Measurements from ENCODE around the gene CACNA2D3.

Gene CACNA2D3

GRCh38 chr3:54476891-54477290 lies 354.5 kb downstream of the CACNA2D3 start:
- no peak overlapping the region for H3K4me2 ChIP-seq (ENCODE audit: low read depth, low read length, poor library complexity, severe bottlenecking)
- H3K79me2 ChIP-seq (ENCODE audit: insufficient read depth, low read length) = no peaks in the 10 kb centered on the region
- no peaks in the 10 kb centered on the region for H3K9me2 ChIP-seq (replicated peaks; ENCODE audit: insufficient read depth, low read length)

GRCh38 chr3:54481606-54482365 lies 359.4 kb downstream of the CACNA2D3 start:
- TF ChIP-seq CTCF (IDR thresholded peaks at IDR 0.05; ENCODE audit: insufficient read depth, low read length, poor library complexity, severe bottlenecking) (no peak), EZH2phosphoT487 (conservative IDR thresholded peaks at IDR 0.05; ENCODE audit: low read length) (no peak)
- H4K20me1 ChIP-seq (ENCODE audit: low read depth, low read length) = no peaks in the 10 kb centered on the region
- no peaks in the 10 kb centered on the region for H3K36me3 ChIP-seq (ENCODE audit: low read length)
- H3K9ac ChIP-seq (ENCODE audit: low read length) = no peak overlapping the region
- no peak overlapping the region for H3K27ac ChIP-seq (ENCODE audit: low read depth, low read length)
- no peaks in the 10 kb centered on the region for H3F3A ChIP-seq (ENCODE audit: insufficient read depth)
- no peaks in the 10 kb centered on the region for H3K79me2 ChIP-seq (ENCODE audit: insufficient read depth, low read length)
- no peak overlapping the region for H3K4me3 ChIP-seq (ENCODE audit: insufficient read depth, low read length, poor library complexity, severe bottlenecking)
- no peak overlapping the region for H3K4me2 ChIP-seq (ENCODE audit: low read depth, low read length, poor library complexity, severe bottlenecking)
- no peaks in the 10 kb centered on the region for H3K9me2 ChIP-seq (replicated peaks; ENCODE audit: insufficient read depth, low read length)
- H3K27me3 ChIP-seq (ENCODE audit: low read length) = no peaks in the 10 kb centered on the region
- H3K9me3 ChIP-seq (ENCODE audit: insufficient read depth, low read length) = no peaks in the 10 kb centered on the region
- H2AFZ ChIP-seq (ENCODE audit: low read depth, low read length, severe bottlenecking) = no peak overlapping the region

More at GRCh38 chr3:54476891-54477290, 354.5 kb downstream of the CACNA2D3 start:
- Histone ChIP-seq H4K20me1 (ENCODE audit: low read depth, low read length) (no peaks in the 10 kb centered on the region), H3K4me3 (ENCODE audit: insufficient read depth, low read length, poor library complexity, severe bottlenecking) (no peak overlapping the region), H3F3A (ENCODE audit: insufficient read depth) (no peaks in the 10 kb centered on the region), H3K9me3 (ENCODE audit: insufficient read depth, low read length) (no peaks in the 10 kb centered on the region), H2AFZ (ENCODE audit: low read depth, low read length, severe bottlenecking) (no peak overlapping the region), H3K9ac (ENCODE audit: low read length) (no peak overlapping the region), H3K36me3 (ENCODE audit: low read length) (no peaks in the 10 kb centered on the region), H3K27ac (ENCODE audit: low read depth, low read length) (no peak overlapping the region), H3K27me3 (ENCODE audit: low read length) (no peaks in the 10 kb centered on the region)
- TF ChIP-seq EZH2phosphoT487 (conservative IDR thresholded peaks at IDR 0.05; ENCODE audit: low read length) = no peak
- no peak for TF ChIP-seq CTCF (IDR thresholded peaks at IDR 0.05; ENCODE audit: insufficient read depth, low read length, poor library complexity, severe bottlenecking)

- Histone ChIP-seq H4K20me1 (ENCODE audit: low read depth, low read length) (no peaks in the 10 kb centered on the region), H3K27me3 (ENCODE audit: low read length) (no peaks in the 10 kb centered on the region), H3K36me3 (ENCODE audit: low read length) (no peaks in the 10 kb centered on the region), H3K27ac (ENCODE audit: low read depth, low read length) (no peak overlapping the region), H3K9me3 (ENCODE audit: insufficient read depth, low read length) (no peaks in the 10 kb centered on the region), H3K4me2 (ENCODE audit: low read depth, low read length, poor library complexity, severe bottlenecking) (no peak overlapping the region), H3F3A (ENCODE audit: insufficient read depth) (no peaks in the 10 kb centered on the region), H3K79me2 (ENCODE audit: insufficient read depth, low read length) (no peaks in the 10 kb centered on the region), H3K9me2 (replicated peaks; ENCODE audit: insufficient read depth, low read length) (no peaks in the 10 kb centered on the region), H3K9ac (ENCODE audit: low read length) (no peak overlapping the region), H2AFZ (ENCODE audit: low read depth, low read length, severe bottlenecking) (no peak overlapping the region), H3K4me3 (ENCODE audit: insufficient read depth, low read length, poor library complexity, severe bottlenecking) (no peak overlapping the region)
- no peak for TF ChIP-seq CTCF (IDR thresholded peaks at IDR 0.05; ENCODE audit: insufficient read depth, low read length, poor library complexity, severe bottlenecking)
- TF ChIP-seq EZH2phosphoT487 (conservative IDR thresholded peaks at IDR 0.05; ENCODE audit: low read length) = no peak
Observed at GRCh38 chr3:54484334-54484733, 362.0 kb downstream of the CACNA2D3 start.

Measured in SU-DHL-6 (cell line).